HepG2 (cell line): ENCODE results near the gene PLD1. TPM values are rescaled to one million over a fixed set of nuclear protein-coding genes. Genes with fewer than 3 reads are reported as not detected.

Experiments
- ARID2 ChIP-seq: sonication (generic); formaldehyde crosslinking; IDR thresholded peaks from 2 replicates; pipeline ENCODE4 v1.8.1; 2022; ENCODE audit warnings: mild to moderate bottlenecking, missing genetic modification reagents, borderline replicate concordance
- ARID5B ChIP-seq: IDR thresholded peaks from 2 replicates; pipeline ENCODE4 v1.4.0; 2020; ENCODE audit warnings: mild to moderate bottlenecking, missing genetic modification reagents
- ATF7 ChIP-seq, 2 experiments: fragments of 450-650 bp in 1 of 2; sonication (generic) in 1 of 2; formaldehyde crosslinking in 1 of 2; IDR thresholded peaks; 2 replicates each; pipeline versions ENCODE4 v1.4.0 to v1.6.1; 2016 to 2020; ENCODE audit warnings: antibody characterized with exemption in 1 of 2, mild to moderate bottlenecking in 1 of 2, missing genetic modification reagents in 1 of 2
- HDAC2 ChIP-seq: sonication (generic); formaldehyde crosslinking; IDR thresholded peaks from 2 replicates; pipeline ENCODE4 v1.4.0; 2020; ENCODE audit warnings: missing genetic modification reagents
- NCOA5 ChIP-seq: sonication (generic); formaldehyde crosslinking; IDR thresholded peaks from 2 replicates; pipeline ENCODE4 v1.4.0; 2020; ENCODE audit warnings: missing genetic modification reagents
- PHF21A ChIP-seq: sonication (generic); formaldehyde crosslinking; IDR thresholded peaks from 2 replicates; pipeline ENCODE4 v1.5.0; 2020; ENCODE audit warnings: mild to moderate bottlenecking, missing genetic modification reagents
- TBX2 ChIP-seq: sonication (generic); formaldehyde crosslinking; IDR thresholded peaks from 2 replicates; pipeline ENCODE4 v1.5.0; 2020; ENCODE audit warnings: missing genetic modification reagents, mild to moderate bottlenecking, borderline replicate concordance
- ZMYM2 ChIP-seq: sonication (generic); formaldehyde crosslinking; IDR thresholded peaks from 2 replicates; pipeline ENCODE4 v1.8.0; 2022; ENCODE audit warnings: mild to moderate bottlenecking, missing genetic modification reagents
- ZNF24 ChIP-seq: fragments of 450-650 bp; IDR thresholded peaks from 2 replicates; pipeline ENCODE4 v1.6.1; 2017; ENCODE audit warnings: antibody characterized with exemption, mild to moderate bottlenecking
- polyA plus RNA-seq, 8 experiments: library from polyadenylated mRNA; depleted of rRNA in 3 of 8; stranded (reverse) in 7 of 8; unstranded in 1 of 8; fragments of >200 nt; fragmentation: Illumina TruSeq in 4 of 8; extraction: Trizol in 4 of 8; gene quantifications; 2 replicates each; pipeline versions ENCODE4 v1.2.1 to v1.2.3, GENCODE V29; 2011 to 2016; ENCODE audit warnings: low read depth in 4 of 8, missing spikeins in 1 of 8, mixed read lengths in 1 of 8; ENCODE audit not compliant: insufficient read depth in 1 of 8
- total RNA-seq, 5 experiments: library from RNA; depleted of rRNA; stranded (reverse); fragments of >200 nt; fragmentation: Illumina TruSeq; extraction: Trizol; gene quantifications; 2 replicates each; pipeline ENCODE4 v1.2.3, GENCODE V29; 2016; ENCODE audit warnings: low read depth in 1 of 5
- TF ChIP-seq, protein P1 (sequence below): sonication (generic); formaldehyde crosslinking; IDR thresholded peaks from 2 replicates; pipeline ENCODE4 v1.8.1; 2022; ENCODE audit warnings: low read depth, mild to moderate bottlenecking, missing genetic modification reagents
- TF ChIP-seq, protein P2 (sequence below): sonication (generic); formaldehyde crosslinking; conservative IDR thresholded peaks from 2 replicates; pipeline ENCODE4 v1.4.0; 2020; ENCODE audit warnings: mild to moderate bottlenecking, missing genetic modification reagents, moderate library complexity

PLD1 gene
- total and polyA plus RNA-seq, 2 of the 13 experiments (the other 11 are each of a cell fraction or from before 2014, with no cell fraction given), result 27.1 to 59.4 TPM

GRCh38 chr3:171678971-171679492, 131.3 kb downstream of the PLD1 start (continued):
- peak; percentile 63; the same call in 1 of the 2 replicates for TF ChIP-seq ARID5B (CRISPR knock-in tag)
- TF ChIP-seq TBX2 (CRISPR knock-in tag), result peak; percentile 72; the same call in 1 of the 2 replicates
- no peak for TF ChIP-seq NCOA5 (CRISPR knock-in tag)
- TF ChIP-seq, protein P1, sequence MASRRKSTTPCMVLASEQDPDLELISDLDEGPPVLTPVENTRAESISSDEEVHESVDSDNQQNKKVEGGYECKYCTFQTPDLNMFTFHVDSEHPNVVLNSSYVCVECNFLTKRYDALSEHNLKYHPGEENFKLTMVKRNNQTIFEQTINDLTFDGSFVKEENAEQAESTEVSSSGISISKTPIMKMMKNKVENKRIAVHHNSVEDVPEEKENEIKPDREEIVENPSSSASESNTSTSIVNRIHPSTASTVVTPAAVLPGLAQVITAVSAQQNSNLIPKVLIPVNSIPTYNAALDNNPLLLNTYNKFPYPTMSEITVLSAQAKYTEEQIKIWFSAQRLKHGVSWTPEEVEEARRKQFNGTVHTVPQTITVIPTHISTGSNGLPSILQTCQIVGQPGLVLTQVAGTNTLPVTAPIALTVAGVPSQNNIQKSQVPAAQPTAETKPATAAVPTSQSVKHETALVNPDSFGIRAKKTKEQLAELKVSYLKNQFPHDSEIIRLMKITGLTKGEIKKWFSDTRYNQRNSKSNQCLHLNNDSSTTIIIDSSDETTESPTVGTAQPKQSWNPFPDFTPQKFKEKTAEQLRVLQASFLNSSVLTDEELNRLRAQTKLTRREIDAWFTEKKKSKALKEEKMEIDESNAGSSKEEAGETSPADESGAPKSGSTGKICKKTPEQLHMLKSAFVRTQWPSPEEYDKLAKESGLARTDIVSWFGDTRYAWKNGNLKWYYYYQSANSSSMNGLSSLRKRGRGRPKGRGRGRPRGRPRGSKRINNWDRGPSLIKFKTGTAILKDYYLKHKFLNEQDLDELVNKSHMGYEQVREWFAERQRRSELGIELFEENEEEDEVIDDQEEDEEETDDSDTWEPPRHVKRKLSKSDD, result no peak
- TF ChIP-seq, protein P2, sequence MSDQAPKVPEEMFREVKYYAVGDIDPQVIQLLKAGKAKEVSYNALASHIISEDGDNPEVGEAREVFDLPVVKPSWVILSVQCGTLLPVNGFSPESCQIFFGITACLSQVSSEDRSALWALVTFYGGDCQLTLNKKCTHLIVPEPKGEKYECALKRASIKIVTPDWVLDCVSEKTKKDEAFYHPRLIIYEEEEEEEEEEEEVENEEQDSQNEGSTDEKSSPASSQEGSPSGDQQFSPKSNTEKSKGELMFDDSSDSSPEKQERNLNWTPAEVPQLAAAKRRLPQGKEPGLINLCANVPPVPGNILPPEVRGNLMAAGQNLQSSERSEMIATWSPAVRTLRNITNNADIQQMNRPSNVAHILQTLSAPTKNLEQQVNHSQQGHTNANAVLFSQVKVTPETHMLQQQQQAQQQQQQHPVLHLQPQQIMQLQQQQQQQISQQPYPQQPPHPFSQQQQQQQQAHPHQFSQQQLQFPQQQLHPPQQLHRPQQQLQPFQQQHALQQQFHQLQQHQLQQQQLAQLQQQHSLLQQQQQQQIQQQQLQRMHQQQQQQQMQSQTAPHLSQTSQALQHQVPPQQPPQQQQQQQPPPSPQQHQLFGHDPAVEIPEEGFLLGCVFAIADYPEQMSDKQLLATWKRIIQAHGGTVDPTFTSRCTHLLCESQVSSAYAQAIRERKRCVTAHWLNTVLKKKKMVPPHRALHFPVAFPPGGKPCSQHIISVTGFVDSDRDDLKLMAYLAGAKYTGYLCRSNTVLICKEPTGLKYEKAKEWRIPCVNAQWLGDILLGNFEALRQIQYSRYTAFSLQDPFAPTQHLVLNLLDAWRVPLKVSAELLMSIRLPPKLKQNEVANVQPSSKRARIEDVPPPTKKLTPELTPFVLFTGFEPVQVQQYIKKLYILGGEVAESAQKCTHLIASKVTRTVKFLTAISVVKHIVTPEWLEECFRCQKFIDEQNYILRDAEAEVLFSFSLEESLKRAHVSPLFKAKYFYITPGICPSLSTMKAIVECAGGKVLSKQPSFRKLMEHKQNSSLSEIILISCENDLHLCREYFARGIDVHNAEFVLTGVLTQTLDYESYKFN, result peak; percentile 78
- no peak for TF ChIP-seq ZNF24
- TF ChIP-seq PHF21A (CRISPR knock-in tag), result 0 out of 2 replicates have a peak, but pooled peaks have one; percentile 28
- peak; percentile 22; the same call in 1 of the 2 replicates for TF ChIP-seq HDAC2 (CRISPR knock-in tag)
- no peak for TF ChIP-seq ATF7 (IDR thresholded peaks at IDR 0.05)
- TF ChIP-seq ATF7 (CRISPR knock-in tag; IDR thresholded peaks at IDR 0.05), result no peak
- no peak for TF ChIP-seq ZMYM2 (CRISPR knock-in tag)
- no peak for TF ChIP-seq ARID2 (CRISPR knock-in tag)
